Osteoblast (primary cell): ENCODE results near the gene GAS1. TPM values are rescaled to one million over a fixed set of nuclear protein-coding genes. Genes with fewer than 3 reads are reported as not detected.
A peak's percentile ranks its signal among the peaks of the same experiment; 100 is the strongest.

Experiments
- DNase-seq: peaks from one replicate; pipeline ENCODE4 v3.0.0; 2011; ENCODE audit warnings: low spot score, mixed read lengths; ENCODE audit not compliant: insufficient read length; ENCODE audit errors: missing footprints
- H2AFZ ChIP-seq: 2 replicates; pipeline ENCODE4 v1.6.0; 2011; ENCODE audit warnings: mild to moderate bottlenecking, low read length
- H3K27ac ChIP-seq: 2 replicates; pipeline ENCODE4 v1.5.1; 2011; ENCODE audit warnings: mild to moderate bottlenecking, low read depth, low read length, moderate library complexity
- H3K27me3 ChIP-seq: 2 replicates; pipeline ENCODE4 v1.6.0; 2012; ENCODE audit warnings: mild to moderate bottlenecking, control low read depth, inconsistent platforms, low read length, moderate library complexity; ENCODE audit not compliant: insufficient read depth
- H3K36me3 ChIP-seq: 2 replicates; pipeline ENCODE4 v1.5.1; 2011; ENCODE audit warnings: mild to moderate bottlenecking, low read length, control low read depth, moderate library complexity; ENCODE audit not compliant: insufficient read depth
- H3K4me1 ChIP-seq: 2 replicates; pipeline ENCODE4 v1.5.1; 2011; ENCODE audit warnings: mild to moderate bottlenecking, low read length, control low read depth, moderate library complexity; ENCODE audit not compliant: insufficient read depth
- H3K4me2 ChIP-seq: 2 replicates; pipeline ENCODE4 v1.6.0; 2011; ENCODE audit warnings: mild to moderate bottlenecking, low read length; ENCODE audit not compliant: insufficient read depth
- H3K4me3 ChIP-seq: fragments of 200-600 bp; sonication (generic); 3 replicates; pipeline ENCODE4 v1.5.1; 2012; ENCODE audit warnings: mild to moderate bottlenecking, low read length, inconsistent platforms; ENCODE audit not compliant: insufficient read depth
- H3K79me2 ChIP-seq: 2 replicates; pipeline ENCODE4 v1.6.0; 2012; ENCODE audit warnings: mild to moderate bottlenecking, low read length, control low read depth, inconsistent platforms; ENCODE audit not compliant: insufficient read depth
- H3K9me3 ChIP-seq: 2 replicates; pipeline ENCODE4 v1.5.1; 2011; ENCODE audit warnings: low read depth, low read length, control low read depth
- H4K20me1 ChIP-seq: 2 replicates; pipeline ENCODE4 v1.6.0; 2012; ENCODE audit warnings: mild to moderate bottlenecking, low read length, control low read depth; ENCODE audit not compliant: insufficient read depth
- total RNA-seq: library from RNA; depleted of rRNA; stranded (reverse); fragments of >200 nt; gene quantifications from 2 replicates; pipeline ENCODE4 v1.2.3, GENCODE V29; 2012
- TF ChIP-seq, protein P1 (sequence below): IDR thresholded peaks from 2 replicates; pipeline ENCODE4 v1.5.1; 2011; ENCODE audit warnings: mild to moderate bottlenecking, low read depth, low read length, moderate library complexity; ENCODE audit errors: extremely low read depth

The GAS1 gene
- total RNA-seq, 1 donor = 107 TPM

GRCh38 chr9:86990290-86990689 lies 43.0 kb upstream of the GAS1 start:
- DNase-seq = no peak
- Histone ChIP-seq H2AFZ (no peak overlapping the region), H3K27ac (no peak overlapping the region), H3K79me2 (no peaks in the 10 kb centered on the region), H3K4me3 (no peak overlapping the region), H3K9me3 (no peaks in the 10 kb centered on the region), H3K4me2 (no peak overlapping the region), H3K4me1 (no peaks in the 10 kb centered on the region), H3K27me3 (no peaks in the 10 kb centered on the region), H4K20me1 (no peaks in the 10 kb centered on the region), H3K36me3 (no peaks in the 10 kb centered on the region)
- TF ChIP-seq, protein P1, sequence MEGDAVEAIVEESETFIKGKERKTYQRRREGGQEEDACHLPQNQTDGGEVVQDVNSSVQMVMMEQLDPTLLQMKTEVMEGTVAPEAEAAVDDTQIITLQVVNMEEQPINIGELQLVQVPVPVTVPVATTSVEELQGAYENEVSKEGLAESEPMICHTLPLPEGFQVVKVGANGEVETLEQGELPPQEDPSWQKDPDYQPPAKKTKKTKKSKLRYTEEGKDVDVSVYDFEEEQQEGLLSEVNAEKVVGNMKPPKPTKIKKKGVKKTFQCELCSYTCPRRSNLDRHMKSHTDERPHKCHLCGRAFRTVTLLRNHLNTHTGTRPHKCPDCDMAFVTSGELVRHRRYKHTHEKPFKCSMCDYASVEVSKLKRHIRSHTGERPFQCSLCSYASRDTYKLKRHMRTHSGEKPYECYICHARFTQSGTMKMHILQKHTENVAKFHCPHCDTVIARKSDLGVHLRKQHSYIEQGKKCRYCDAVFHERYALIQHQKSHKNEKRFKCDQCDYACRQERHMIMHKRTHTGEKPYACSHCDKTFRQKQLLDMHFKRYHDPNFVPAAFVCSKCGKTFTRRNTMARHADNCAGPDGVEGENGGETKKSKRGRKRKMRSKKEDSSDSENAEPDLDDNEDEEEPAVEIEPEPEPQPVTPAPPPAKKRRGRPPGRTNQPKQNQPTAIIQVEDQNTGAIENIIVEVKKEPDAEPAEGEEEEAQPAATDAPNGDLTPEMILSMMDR = no peak

- Histone ChIP-seq H3K79me2 (no peaks in the 10 kb centered on the region), H3K4me3 (no peak overlapping the region), H2AFZ (no peak overlapping the region), H3K27ac (no peak overlapping the region), H3K9me3 (no peaks in the 10 kb centered on the region), H3K4me1 (peaks cover 20% of the 10 kb centered on the region), H3K4me2 (no peak overlapping the region), H3K27me3 (no peaks in the 10 kb centered on the region), H4K20me1 (no peaks in the 10 kb centered on the region), H3K36me3 (no peaks in the 10 kb centered on the region)
- TF ChIP-seq, protein P1 = no peak
- DNase-seq = no peak
These were observed 40.6 kb upstream of the GAS1 start for GRCh38 chr9:86987900-86988299.

GRCh38 chr9:86985132-86985647 lies 37.9 kb upstream of the GAS1 start:
- TF ChIP-seq, protein P1 = no peak
- no peaks in the 10 kb centered on the region for H3K27me3 ChIP-seq
- no peak overlapping the region for H2AFZ ChIP-seq
- H3K9me3 ChIP-seq = no peaks in the 10 kb centered on the region
- H3K27ac ChIP-seq = no peak overlapping the region
- H3K79me2 ChIP-seq = no peaks in the 10 kb centered on the region
- H3K4me1 ChIP-seq = peaks cover 26% of the 10 kb centered on the region
- H3K4me2 ChIP-seq = no peak overlapping the region
- no peaks in the 10 kb centered on the region for H4K20me1 ChIP-seq
- no peak for DNase-seq
- no peak overlapping the region for H3K4me3 ChIP-seq
- H3K36me3 ChIP-seq = no peaks in the 10 kb centered on the region

DNA sequence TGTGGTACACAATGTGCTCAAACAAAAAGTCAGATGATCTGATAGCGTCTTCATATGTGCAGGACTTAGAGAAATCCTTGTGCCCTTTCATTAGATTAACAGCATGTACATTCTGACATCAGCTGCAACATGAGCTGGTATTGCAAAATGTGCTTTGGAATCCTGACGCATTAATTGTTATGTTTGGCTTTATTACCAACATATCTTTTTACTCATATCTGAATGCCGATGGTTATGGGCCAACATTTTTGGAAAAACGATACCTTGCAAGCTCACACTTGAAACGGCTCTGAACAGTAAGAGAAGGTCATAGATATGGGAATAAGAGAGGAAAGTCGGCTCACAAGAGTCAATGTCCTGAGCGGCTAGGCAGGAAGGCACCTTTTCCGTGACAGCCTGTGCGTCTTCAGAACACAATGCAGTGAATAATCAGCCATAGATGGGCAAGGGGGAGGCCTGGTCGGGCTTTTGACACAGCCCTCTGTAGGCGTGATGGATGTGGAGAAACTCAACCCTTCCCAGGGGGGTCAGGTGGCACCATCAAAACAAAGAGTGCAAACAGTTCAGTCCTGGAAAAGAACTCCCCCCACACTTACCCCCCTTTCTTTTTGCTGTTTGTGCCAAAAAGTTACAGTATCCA lies 36.4 kb upstream of the GAS1 start:
- DNase-seq = peak; percentile 60
- H3K4me1 ChIP-seq = peaks cover 35% of the 10 kb centered on the region
- peak overlapping the region; percentile 83 for H3K27ac ChIP-seq
- no peaks in the 10 kb centered on the region for H3K79me2 ChIP-seq
- peak overlapping the region; percentile 47 for H3K4me3 ChIP-seq
- no peaks in the 10 kb centered on the region for H4K20me1 ChIP-seq
- H3K27me3 ChIP-seq = no peaks in the 10 kb centered on the region
- TF ChIP-seq, protein P1 = no peak
- no peaks in the 10 kb centered on the region for H3K9me3 ChIP-seq
- H3K4me2 ChIP-seq = peak overlapping the region; percentile 75
- H3K36me3 ChIP-seq = no peaks in the 10 kb centered on the region
- peak overlapping the region; percentile 38 for H2AFZ ChIP-seq
